NCI-H1092 treated with DMSO at 0.1 percent for 48 hours (cell line): ENCODE measurements around the gene SLC39A13.

Source experiments
- DNase-seq: peaks from one replicate; lab custom pipeline; 2025; lab: John Stamatoyannopoulos, UW

SLC39A13 gene

DNA sequence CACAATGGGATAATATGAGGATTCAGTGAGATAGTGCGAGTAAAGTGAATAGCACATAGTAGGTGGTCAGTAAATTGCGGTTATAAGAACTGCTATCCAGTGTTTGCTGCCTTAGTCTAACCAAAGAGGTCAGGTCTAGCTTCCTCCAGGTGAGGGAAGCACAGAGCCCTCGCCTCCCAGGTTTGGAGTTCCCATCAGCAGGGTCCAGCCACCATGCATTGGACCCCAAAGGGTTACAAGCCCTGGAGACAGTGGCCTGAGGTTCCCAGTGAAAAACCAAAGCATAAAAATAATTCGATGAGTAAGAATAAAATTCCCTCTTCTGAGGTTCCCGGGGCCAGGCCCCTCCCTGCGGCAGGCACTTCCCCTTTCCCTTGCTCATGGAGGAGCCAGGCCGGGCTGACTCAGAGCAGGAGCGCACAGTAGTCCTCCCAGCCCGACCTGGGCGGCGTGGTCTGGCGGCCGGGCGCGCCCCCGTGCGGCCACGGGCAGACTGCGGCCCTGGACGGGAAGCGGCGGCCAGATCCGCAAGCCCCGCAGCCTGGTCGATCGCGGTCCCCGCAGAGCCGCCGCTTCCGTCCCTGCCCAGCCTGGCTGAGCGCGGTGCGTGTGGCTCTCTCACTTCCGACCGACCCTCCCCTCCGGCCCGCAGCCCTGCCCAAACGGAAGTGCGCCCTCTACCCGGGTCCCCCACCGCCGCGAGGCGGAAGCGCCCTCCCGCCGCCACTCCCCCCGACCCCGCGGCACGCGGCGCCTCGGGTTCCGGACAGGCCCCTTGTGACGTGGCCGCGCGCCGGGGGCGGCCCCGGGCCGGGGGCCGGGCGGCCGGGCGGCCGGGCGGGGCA, at the start of gene SLC39A13:
SLC39A13 (plus strand) TSS at position 845 of the 845 bp plus-strand sequence. CDS start 1,505 bp downstream, outside the sequence.
- DNase-seq: peak; percentile 90

DNA sequence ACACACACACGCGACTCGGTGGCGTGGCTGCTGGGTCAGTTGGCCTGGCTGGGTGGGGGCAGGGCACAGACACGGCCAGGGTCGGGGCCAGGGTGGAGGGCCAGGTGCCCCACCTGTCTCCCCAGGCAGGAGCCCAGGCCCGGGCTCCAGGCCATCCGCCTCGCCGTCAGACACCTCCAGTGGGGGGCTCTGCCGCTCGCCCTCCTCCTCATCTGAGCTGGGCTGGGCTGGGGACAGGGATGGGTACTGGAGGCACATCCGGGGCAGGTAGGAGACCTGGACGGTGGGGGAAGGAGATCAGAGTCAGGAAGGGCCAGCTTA, 49.7 kb upstream of the SLC39A13 start:
- DNase-seq: no peak

DNA sequence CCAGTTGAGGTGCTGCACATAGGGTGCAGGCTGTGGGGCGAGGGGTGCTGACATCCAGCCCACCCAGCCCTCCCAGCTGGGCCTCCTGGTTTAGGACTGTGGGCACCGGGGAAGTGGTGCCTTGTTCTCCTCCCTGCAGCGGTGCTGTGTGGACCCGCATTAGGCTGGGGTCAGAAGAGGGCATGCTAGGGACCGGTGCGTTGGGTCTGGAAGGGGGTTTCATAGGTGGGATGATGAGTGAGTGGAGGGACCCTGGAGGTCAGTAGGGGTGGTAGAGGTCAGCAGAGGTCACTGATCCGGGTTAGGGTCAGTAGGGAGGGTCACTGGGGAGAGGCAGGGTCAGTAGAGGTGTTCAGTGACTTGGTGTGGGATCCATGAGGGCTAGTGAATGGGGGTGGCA, 49.2 kb upstream of the SLC39A13 start:
- DNase-seq: no peak

DNA sequence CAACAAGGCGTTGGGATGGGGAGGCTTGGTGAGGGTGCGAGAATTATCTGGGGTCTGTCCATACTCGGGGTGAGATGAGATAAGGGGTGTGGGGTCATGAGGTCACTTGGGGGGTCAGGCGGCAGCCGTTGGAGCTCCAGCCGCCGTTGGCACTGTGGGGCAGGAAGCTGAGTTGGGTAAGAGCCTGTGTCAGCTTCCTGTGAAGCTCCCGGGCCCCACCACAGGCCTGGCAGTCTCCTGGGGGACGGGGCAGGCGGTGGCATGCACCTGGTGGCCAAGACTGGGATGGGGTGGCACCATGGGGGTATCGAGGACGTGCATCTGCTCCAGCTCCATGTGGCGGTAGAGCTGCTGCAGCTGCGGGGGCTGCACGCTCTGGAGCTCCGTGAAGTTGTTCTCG, 48.8 kb upstream of the SLC39A13 start:
- DNase-seq: no peak

DNA sequence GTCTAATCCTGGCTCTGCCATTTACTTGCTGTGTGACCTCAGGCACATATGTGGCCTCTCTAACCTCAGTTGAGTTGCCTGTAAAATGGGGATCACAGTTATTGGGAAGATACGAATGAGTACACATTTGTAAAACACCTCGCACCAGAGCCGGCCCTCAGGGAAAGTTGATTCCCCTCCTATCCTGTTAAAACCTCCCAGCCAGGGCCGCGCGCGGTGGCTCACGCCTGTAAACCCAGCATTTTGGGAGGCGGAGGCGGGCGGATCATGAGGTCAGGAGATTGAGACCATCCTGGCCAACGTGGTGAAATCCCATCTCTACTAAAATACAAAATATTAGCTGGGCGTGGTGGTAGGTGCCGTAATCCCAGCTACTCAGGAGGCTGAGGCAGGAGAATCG, 48.0 kb upstream of the SLC39A13 start:
- no peak for DNase-seq

DNA sequence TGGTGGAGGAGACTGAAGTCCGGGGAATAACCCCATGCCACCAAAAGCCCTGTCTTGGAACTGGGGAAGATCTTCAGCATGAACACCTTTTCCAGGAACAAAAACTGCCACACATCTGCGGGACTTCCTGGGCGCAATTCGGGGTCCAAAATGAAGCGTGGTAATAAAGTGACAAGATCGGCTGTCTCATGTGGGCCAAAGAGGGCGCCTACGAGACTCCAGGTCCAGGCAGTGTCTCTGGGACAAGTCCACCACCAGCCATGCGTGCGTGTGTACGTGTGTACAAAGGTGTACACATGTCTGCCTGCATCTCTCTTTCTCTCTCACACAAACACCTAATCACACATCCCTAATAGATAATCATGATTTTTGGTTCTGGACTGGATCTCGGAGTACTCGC, 47.0 kb upstream of the SLC39A13 start:
- DNase-seq: no peak

DNA sequence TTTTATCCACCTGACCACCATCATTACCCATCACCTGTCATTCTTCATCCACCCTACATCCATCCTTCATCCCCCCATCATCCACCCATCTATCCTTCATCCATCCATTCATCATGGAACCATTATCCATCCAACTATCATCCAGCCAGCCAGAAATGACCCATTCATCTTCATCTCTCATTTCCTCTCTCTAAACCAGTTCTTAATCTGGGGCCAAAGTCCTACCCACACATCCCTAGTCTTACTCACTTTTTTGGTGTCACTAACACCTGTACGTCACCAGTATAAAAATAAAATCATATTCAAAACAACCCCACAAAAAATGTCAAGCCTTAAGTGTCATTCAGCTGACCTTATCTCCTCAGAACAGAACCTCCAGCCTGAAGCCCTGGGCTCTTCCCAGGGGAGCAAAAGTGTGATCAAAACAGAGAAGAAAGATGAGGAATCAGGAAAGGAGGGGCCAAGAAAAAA, 42.3 kb upstream of the SLC39A13 start:
- no peak for DNase-seq

DNA sequence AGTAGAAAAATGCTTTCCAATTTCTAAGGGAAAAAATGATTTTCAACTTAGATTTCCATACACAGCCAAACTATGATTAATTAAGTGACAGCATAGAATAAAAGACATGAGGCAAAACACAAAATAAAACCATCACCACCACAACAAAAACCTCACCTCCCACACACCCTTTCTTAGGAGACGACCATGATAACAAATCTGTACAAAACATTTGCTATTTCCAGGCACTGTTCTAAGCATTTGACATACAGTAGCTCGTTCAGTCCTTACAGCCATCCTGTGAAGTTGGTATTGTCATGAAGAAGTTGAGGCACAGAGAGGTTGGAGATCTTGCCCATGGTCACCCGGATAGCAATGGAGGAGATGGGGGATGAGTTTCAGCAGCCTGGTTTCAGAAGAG, 38.7 kb upstream of the SLC39A13 start:
- DNase-seq: no peak

DNA sequence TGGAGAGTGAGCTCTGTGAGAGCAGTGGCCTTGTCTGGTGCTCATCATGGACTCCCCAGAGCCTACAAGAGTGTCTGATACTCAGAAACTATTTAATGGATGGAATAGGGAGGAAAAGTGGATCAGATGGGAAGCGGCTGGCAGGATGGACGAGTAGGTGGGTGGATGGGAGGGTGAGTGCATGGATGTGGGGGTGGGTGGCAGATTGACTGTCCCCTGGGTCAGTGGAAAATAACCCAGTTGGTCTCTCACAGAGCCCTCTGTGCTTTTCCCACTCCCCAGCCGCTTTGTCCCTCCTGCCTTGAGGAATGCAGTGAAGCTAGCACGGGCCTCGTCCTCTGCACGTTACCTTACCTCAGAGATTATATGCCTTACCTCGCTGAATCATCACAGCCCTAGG, 36.0 kb upstream of the SLC39A13 start:
- no peak for DNase-seq

DNA sequence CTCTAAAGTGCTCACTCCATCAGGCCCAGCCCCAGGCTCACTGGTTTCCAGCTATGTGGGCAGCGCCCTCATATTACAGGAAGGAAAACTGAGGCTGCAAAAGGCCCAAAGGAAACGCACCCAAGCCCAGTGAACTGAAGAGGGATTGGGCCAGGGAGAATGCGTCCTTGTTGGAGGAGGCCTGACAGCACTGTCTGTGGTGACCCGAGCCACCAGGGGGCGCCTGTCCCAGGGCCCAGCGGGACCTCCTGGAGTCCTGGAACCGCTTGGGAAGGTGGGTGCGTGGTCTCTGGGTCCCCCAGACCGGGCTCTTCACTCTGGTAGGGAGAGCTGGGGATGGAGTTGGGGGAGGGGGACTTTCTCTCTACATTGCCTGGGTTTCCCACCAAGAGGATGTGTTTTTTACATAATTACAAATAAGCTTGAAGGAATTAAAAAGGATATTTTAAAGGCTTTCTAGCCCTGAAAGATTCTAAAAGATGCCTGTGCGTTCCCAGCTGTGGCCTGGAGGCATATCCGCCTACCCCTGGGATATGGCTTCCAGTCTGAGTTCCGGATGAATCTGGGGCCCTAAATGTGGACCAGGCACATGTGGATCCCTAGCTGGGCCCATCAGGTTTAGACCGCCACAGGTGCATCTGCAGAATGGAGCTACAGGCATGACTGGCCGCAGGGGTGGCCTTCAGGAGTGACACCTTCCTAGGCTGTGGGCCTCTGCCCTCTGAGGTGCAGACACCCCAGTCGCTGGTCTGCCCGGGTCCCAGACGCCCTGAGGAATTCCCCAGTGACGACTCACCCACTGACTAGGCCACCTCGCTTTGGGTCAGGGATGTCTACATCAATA, 34.3 kb upstream of the SLC39A13 start:
- DNase-seq: peak; percentile 60

DNA sequence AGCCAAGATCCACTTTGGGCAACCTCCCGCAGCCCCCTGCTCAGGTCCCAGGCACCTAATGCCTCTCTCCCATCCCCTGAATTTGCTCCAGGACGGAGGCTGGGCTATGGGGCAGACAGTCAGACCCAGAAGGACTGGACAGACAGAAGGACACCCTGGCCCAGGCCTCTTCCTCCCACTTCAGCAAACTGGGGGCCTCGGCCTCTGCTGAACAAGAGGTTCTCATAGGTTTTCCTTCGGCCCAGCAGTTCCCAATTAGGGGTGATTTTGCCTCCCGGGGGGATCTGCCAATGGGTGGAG, 33.7 kb upstream of the SLC39A13 start:
- DNase-seq: no peak

DNA sequence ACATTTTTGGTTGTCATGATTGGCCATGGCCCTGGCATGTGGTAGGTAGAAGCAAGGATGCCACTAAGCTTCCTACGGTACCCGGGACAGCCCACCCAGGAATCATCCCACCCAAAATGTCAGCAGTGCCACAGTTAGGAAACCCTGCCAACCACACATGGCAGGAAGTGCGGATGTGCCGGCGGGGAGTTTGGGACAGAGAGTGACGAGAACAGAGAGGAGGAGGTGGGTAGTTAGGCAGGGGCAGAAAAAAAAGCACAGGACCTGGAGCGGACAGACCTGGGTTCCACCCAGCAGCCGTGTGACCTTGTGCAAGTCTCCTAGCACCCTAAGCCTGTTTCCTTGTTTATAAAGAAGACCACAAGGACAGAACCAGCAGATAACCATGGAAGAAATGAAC, 33.4 kb upstream of the SLC39A13 start:
- DNase-seq: no peak

DNA sequence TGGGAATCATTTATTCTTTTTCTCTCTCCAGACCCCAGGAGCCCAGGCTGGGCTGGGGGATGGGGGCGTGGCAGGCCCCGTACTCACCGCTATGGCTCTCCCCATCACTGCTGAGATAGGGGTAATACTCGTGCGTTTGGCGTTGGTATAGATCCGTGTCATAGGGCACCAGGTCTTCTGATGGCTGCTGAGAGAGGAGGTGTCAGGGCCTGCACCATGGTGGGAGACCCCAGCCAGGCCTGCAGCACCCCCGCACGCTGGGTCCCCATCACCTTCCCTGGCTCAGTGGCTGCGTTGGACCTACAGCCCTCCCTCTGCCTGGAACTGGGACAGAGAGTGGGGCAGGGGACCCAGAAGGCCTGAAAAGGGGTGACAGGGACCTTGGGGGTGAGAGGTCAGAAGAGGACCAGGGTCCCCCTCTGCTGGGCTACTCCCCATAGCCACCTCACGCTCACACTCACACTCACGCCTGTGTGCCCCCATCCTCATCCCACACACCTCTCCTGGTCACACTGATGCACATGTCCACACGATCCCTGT, 32.8 kb upstream of the SLC39A13 start:
- no peak for DNase-seq

DNA sequence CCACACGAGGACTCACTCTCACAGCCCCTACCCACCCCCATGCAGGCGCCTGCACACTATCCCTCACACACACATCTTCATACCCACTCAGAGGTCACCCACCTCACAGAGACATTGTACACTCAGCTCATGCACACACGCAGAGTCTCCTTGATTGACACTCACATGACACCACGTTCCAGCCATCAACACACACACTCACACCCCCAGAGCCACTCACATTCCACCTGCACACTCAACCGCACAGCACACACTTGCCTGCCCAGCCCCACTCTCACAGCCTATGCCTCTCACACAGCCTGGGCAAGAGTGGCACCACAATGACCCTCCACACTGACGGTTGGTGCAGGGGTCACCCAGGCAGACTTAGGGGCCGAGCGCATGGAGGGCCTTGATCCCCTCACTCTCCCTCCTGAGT, 32.3 kb upstream of the SLC39A13 start:
- DNase-seq: no peak

DNA sequence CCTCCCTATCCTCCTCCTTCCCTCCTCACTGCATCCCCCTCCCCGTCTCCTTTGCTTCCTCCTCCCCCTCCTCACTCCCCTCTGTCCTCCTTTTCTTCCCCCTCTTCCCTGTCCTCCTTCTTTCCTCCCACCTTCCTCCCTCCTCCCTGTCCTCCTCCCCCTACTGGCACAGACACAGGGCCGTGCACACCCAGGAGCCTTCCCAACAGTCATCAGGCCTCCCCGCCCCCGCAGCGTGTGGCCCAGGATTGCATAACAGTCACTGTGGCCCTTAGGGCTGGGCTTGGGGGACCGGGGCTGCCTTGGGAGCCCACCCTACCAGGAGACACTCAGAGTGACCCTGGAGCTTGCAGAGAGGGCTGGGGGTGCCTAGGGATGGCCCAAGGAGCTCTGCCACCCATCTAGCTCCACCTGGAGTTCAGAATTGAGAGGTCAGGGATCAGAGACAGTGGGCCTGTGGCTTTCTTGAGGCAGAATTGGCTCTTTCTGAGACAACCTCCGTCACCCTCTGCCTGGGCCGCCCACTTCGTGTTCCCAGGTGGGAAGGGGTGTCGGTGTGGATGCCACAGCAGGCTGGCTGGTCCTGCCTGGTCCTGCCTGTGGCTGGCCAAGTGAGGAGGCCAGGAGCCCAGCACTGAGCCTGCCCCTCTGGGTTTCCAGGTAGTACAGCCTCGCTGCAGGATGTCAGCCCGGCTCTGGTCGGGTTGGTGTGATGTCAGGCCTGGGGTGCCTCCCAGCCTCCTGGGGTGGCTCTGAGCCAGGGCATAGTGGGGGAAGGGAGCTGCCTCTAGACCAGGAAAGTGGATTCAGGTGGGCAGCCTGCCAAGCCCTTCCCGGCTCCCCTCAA, 31.6 kb upstream of the SLC39A13 start:
- DNase-seq: no peak

DNA sequence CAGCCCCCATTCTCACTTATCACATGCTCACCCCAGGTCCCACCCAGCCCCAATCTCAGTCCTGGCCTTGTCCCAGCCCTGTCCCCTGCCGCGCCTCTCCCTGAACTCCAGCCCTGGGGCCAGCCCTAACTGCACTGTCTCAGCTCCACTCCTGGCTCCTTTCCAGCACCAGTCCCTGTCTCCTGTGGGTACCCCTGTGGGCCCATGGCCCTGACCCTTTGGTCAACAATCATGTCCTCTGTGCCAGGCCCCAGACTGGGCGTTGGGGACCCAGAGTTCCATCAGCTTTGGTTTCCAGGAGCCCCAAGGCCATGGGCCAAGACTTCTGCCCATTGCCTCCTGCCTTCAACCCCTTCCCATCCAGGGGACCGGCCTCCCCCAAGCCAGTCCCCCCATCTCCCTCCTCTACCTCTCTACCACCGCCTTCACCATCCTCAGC, 30.8 kb upstream of the SLC39A13 start:
- no peak for DNase-seq

DNA sequence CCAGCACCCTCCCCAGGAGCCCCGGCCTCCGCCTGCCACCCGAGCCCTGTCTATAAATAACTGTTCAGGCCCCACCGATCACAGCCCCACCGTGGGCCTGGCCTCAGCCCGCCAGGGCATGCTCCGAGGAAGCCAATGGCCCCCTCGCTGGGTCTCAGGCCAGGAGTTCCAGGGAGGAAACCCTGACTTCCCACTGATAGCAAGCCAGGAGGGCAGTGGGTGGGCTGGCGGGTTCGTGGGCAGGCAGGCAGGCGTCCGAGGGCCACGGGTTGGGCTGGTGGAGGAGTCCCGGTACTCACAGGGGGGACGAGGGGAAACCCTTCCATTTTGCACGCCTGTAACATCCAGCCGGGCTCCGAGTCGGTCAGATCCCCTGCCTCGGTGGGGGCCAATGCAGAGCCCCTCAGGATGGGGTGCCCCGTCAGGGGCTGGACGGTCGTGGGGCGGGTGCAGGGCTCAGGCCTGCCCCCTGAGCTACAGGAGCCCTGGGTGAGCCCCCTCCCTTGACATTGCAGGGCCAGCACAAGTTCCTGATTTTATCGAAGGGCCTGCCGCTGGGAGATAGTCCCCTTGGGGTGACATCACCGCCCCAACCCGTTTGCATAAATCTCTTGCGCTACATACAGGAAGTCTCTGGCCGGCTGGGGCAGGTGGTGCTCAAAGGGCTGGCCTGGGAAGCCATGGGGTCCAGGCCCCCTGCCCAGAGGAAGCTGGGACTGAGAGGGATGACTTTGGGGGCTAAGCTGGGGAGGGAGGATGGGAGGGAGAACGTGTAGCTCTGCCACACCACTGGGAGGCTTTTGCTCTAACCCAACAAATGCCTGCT, 30.2 kb upstream of the SLC39A13 start, which contains the start of gene SPI1:
SPI1 (minus strand) TSS at position 538 of the 826 bp plus-strand sequence; CDS start at position 344, 194 bp downstream.
- DNase-seq: no peak

DNA sequence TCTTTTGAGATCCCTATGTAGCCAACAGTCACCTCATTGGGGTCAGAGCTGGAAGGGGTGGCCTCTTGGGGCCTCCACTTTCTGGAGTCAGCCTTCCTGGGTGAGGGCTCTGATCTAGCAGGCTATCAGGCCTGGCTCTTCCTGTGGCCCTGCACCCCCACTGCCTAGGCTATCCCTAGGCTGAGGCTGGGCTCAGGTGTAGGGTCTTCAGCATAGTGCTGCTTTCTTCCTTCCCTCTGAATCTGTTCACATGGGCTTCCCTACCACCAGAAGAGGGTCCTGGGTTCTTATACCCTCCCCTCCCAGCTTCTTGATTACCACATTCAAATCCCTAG, 29.6 kb upstream of the SLC39A13 start:
- no peak for DNase-seq

DNA sequence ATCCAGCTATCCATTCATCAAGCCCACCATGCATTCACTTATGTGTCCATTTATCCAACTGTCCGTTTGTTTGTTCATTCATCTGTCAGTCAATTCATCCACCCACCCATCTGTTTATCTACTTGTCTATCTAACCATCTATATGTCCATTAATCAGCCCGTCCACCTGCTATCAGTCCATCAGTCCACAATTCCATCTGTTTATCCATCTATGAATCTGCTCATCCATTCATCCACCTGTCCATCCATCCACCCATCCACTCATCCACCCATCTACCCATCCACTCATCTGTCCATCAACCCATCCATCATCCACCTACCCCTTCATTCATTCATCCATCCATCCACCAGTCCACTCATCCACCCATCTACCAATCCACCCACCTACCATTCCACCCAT, 29.1 kb upstream of the SLC39A13 start:
- DNase-seq: no peak

DNA sequence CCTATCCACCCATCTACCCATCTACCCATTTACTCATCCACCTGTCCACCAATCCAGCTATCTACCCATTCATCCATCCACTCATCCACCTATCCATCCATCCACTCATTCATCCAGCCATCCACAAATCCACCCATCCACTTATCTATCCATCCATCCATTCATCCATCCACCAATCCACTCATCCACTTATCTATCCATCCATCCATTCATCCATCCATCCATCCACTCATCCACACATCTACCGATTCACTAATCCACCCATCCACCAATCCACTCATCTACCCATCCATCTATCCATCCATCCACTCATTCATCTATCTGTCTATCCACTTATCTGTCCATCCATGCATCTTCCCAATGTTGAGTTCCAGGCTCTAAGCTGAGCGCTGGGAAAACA, 28.3 kb upstream of the SLC39A13 start:
- DNase-seq: no peak

DNA sequence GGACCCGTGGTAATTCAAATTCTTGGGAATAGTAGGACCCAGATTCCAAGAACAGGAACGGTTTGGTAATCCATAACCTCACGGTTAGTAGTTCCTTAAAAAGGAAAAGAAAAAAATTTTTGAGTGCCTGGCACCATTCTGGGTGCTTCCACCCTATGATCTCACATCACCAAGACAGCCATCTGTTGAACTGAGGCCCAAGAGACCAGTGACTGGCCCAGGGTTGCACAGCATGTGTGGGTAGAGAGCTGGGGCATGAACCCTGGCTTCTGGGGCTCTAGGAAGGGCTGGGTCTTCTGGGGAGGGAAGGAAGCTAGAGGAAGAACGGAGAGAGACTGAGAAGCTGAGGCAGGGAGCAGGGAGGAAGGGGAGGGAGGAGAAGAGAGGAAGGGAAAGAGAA, 25.3 kb upstream of the SLC39A13 start:
- no peak for DNase-seq
